ENCODE results near the gene G0S2.
A peak's percentile ranks its signal among the peaks of the same experiment; 100 is the strongest.

The G0S2 gene

GRCh38 chr1:209648346-209648745, 26.9 kb upstream of the G0S2 start:
- DNase-seq, result no peak

- no peak for DNase-seq
Observed at GRCh38 chr1:209648931-209649776, 26.1 kb upstream of the G0S2 start.

- no peak for DNase-seq
Observed at GRCh38 chr1:209650454-209650853, 24.8 kb upstream of the G0S2 start.

- DNase-seq, result no peak
Observed at GRCh38 chr1:209651138-209651587, 24.0 kb upstream of the G0S2 start.

GRCh38 chr1:209652121-209652735, 23.0 kb upstream of the G0S2 start, which contains the start of gene LAMB3:
Gene LAMB3 (minus strand): TSS chr1:209652425. CDS start chr1:209650944, 1,481 bp downstream.
- DNase-seq, result no peak

- DNase-seq, result peak in 49 of 51 donors; percentile 13 to 94 (median 72)
Observed at GRCh38 chr1:209652873-209653401, 22.3 kb upstream of the G0S2 start.

- no peak for DNase-seq
Observed at GRCh38 chr1:209653915-209654351, 21.3 kb upstream of the G0S2 start.

GRCh38 chr1:209655411-209656231, 19.6 kb upstream of the G0S2 start:
- DNase-seq, result no peak

GRCh38 chr1:209657140-209657879, 17.9 kb upstream of the G0S2 start:
- DNase-seq, result no peak

- DNase-seq, result no peak
Observed at GRCh38 chr1:209657918-209658317, 17.3 kb upstream of the G0S2 start.

- no peak for DNase-seq
Observed at GRCh38 chr1:209659909-209660308, 15.3 kb upstream of the G0S2 start.

GRCh38 chr1:209661071-209661470, 14.1 kb upstream of the G0S2 start:
- no peak for DNase-seq

- no peak for DNase-seq
Observed at GRCh38 chr1:209662879-209663327, 12.3 kb upstream of the G0S2 start.

- DNase-seq, result no peak
Observed at GRCh38 chr1:209667103-209667502, 8.1 kb upstream of the G0S2 start.

GRCh38 chr1:209667708-209668107, 7.5 kb upstream of the G0S2 start:
- DNase-seq, result no peak

- DNase-seq, result no peak
Observed at GRCh38 chr1:209670441-209671082, 4.7 kb upstream of the G0S2 start.

- no peak for DNase-seq
Observed at GRCh38 chr1:209672705-209673630, 2.2 kb upstream of the G0S2 start.

- no peak for DNase-seq
Observed at GRCh38 chr1:209673631-209674417, 1.4 kb upstream of the G0S2 start.

Data from hypothalamus (tissue), 51 donors.